Activated T-cell treated with anti-CD3 and anti-CD28 coated beads, Interleukin-2, amount 50 U/mL, for 1 hour (primary cell): ENCODE measurements around the gene ZDBF2.
"Not testable (repeated sequence)": the region's sequence is repeated elsewhere in the genome, so short reads cannot be mapped to it uniquely, and the experiment has no call there.

ENCODE experiments used
- DNase-seq: peaks from one replicate; pipeline ENCODE4 v3.0.0-alpha.2; 2020

ZDBF2 gene

DNA sequence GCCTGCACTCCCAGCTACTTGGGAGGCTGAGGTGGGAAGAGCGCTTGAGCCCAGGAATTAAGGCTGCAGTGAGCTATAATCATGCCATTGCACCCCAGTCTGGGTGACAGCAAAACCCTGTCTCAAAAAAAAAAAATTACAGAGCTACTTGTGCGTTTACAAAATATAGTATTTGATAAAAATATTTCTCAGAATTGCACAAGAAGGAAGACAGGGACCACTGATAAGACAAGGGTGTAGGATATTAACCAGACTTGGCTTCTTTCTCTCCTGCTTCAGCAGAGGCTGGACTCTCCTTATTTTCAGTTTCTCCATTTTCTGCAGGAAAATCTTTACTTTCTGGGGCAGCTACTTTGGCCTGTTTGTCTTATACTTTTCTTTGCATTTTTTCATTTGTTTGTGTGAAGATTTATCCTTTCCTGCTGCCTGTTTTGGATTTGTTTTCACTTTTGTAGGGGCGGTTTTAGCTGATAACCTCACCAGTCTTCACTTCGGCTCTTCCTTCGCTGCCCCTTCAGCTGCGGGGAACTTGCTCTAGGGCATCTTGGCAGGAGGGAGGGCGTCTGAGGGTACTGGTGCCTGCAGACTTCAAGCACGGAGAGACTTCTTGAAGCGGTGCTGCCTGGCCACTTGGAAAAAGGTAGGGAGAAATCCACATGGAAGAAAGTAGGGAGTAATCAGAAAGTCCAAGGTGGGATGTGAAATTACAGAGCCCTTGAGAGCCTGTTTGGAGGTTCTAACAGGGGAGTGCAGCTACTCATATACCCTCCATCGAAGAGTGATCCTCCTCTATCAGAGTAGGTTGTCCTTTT, 14.9 kb upstream of the ZDBF2 start:
- DNase-seq = no peak

DNA sequence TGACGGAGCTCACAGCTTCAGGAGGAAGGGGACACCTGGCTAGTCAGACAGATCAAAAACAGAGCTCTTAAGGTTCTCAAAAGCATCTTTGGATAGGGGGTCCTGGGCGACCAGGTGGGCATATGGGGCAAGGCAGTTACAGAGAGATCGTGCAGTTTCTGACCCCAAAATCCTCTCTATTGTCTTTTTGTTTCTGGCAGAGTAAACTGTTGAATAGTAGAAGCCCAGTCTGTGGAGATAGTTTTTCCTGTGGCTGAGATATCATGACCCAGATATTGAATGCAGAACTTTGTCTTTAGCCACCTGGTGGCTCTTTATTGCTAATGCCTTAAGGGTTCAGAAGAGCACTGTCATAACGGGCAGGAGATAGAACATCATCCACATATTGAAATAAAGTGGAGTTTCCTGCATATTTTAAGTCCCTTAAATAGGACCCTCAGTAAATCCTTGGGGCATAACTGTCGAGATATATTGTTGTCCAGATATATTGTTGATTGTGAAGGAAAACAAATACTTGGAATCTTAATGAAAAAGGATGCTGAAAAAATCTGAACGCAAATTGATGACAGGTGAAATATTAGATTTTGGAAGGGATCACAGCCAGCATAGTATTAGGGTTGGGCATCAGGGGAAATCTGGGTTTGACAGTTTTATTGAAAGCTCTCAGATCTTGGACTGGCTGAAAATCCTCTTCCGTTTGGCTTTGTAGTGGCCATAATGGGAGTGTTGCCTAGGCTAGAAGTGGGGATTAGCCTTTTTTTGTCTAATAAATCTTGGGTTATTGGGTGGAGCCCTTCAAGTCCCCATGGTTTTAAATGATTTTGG, 14.1 kb upstream of the ZDBF2 start:
- no peak for DNase-seq

DNA sequence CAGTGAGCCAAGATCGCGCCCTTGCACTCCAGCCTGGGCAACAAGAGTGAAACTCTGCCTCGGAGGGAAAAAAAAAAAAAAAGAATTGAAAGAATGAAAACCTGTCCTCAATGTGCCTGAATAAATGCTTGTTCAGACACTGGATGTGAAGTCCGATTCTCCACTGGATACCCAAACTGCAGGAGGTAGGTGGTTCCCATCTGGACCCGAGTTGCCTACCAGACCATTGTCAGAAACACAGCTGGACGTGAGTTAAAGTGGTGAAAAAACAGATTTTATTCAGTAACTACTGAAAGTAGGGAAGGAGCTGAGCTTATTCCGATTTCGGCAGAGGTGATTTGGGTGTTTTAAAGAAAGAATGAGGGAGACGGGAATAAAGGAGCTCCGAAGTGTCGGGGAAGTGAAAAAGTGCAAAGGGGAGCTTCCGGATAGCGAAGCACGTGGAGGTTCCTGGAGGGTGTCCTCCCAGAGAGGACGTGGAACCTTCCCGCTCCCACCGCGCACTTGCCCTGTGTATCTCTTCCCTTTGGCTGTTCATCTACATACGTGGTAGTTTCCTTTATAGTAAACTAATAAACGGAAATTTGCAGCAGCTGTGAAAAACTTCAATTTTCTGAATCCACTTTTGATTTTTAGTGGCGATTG, 10.4 kb upstream of the ZDBF2 start:
- DNase-seq = no peak

DNA sequence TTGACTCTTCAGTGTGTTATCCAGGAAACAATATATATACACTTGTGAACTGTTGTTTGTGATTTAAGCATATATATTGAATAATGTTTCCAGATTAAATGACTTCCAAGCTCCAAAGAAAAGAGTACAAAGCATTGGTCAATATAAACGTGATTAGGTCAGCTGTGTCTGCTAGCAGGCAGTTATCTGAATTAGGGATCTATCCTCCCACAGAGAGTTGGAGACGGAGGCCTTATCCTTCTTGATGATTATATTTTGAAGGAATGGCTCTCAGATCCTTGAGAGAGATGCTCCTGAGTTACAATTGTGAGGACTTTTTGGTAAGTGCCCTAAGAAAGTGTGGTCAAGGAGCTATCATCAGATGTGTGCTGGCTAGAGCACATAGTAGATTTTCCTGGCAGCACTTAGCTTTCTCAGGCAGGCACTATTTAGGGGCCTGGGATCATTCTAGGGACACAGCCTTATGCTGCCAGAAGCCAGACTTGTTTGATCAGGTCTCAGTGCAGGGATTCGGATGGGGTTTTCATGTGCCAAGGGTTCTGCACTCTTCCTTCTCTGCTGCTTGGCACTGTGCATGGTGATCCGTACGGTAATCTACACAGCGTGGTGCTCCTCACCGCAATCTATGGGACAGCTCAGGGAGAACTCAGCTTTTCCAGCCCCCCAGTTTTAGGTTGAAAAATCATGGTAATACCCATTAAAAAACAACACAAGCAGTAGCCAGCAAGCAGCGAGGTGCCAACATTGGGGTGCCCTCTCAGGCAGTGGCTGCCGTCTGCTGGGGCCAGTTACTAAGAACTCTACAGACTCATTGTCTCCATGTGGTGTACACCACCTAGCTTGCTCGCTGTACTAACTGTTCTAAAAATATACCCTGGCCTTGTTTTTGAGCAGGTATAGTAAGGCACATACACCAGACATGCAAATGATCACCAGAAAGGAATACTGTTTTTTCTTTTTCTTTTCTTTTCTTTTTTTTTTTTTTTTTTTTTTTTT, 8.0 kb upstream of the ZDBF2 start:
- DNase-seq = no peak

DNA sequence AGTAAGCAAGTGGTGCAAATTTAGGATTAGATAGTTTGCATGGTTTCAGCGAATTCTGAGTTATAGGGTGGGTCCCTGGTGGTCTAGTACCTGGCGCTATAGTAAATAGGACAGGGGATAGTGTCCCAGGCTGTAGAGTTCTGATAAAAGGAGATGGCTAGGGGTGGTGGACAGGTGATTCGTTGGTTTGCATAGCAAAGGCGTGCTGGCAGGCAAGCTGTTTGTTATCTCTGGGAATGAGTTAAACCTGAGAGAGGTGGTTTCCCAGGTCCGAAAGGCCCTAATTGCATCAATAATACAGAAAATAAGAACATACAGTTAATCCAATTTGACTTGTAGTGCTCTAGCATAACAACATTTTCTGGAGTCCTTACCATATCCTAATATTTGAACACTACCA, 6.9 kb upstream of the ZDBF2 start:
- no peak for DNase-seq

DNA sequence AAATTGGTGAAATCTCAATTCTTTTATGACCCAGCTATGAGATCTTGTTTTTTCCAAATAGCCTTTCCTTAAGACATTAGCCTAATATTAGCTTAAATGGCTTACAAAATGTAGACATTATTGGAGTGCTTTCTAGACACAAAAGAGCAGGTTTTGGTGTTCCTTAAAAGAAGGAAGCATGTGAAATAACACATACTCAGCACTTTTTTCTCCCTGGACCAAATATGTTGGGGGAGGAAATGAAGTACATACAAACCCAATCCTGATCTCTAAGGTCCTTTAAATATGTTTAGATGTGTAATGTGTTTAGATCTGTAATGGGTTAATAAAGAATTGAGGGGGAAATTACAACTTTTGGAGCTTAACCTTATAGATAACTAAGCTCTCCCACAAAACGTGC, 3.4 kb upstream of the ZDBF2 start:
- no peak for DNase-seq

DNA sequence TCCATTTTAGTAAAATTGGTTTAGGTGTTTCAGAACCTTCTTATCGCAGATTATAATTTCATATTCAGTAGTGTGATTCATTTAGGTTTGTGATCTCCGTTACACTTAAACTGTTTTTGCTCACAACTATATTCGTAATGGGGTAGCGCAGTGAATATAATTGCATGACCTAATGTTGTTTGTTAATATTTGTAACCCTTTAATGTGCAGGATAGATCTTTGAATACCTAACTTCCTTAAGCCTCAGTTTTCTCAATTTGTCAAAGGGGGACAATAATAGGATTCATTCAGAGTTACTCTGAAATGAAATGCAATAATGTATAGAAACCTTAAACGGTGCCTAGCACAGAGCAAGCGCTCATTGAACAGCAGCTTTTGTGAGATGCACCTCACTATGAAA, 558 bp upstream of the ZDBF2 start:
- no peak for DNase-seq

DNA sequence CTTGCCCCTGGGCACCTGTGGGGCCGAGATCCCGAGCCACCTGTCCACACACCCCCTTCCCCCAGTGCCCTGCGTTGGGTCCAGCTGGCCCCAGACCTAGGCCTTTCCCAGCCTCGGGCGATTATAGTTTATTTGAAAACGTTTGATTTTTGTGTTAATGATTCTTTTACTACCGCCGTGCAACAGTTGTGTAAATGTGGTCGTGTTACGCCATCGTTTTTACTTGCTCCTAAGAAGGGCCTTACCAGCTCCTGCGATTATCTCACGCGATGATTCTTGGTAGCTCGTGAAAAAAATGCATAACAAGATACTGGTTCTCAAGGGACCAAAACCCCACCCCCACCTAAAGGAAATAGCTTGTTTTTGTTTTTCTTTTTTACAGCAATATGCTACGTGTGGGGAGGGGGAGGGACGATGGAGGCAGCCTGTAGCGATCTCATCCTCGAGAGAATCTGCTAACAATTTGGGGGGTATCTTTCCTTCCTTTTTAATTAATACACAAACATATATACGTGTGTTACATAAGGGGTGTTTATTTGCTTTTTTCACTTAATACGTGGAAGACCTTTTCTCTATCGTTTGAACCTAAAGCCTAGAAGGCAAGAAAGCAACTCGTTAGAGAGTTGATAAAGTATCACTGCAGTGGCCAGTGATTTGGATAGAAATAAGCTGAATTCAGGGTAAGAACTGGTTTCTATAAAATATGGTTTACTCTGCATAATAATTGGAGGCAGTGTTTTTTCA, 1.0 kb downstream of the ZDBF2 start:
- no peak for DNase-seq

DNA sequence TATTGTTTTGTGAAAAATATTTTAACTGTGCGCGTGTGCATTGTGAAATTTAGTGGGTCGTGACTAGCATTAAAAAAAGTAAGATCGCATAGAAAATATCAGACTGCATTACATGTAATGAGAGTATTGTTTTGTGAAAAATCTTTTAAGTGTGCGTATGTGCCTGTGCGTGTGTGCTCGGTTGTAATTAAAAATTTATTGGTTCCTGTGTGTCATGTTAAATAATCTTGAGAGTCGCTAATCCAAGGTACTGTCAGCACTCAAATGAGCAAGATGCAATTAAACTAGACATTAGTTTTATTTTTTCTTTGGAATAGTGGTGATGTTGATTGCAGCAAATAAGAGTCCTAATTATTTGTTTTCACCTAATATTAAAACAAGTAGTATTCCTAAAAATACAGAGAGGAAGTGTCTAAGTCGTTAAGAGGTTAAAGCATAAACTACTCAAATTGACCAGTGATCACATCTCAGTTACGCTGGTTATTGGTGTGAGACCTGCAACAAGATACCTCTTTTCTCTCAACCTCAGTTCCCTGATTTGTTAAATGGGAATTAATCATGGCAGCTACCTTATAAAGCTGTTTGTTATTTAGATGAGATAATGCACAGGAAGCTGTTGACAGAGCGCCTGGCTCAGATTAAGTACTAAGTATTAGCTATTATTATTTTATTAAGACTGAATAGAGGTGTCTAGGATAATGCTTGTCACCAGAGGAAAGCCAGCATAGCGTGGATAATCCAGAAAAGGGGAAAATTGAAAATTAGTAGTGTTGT, 1.9 kb downstream of the ZDBF2 start:
- DNase-seq = no peak

DNA sequence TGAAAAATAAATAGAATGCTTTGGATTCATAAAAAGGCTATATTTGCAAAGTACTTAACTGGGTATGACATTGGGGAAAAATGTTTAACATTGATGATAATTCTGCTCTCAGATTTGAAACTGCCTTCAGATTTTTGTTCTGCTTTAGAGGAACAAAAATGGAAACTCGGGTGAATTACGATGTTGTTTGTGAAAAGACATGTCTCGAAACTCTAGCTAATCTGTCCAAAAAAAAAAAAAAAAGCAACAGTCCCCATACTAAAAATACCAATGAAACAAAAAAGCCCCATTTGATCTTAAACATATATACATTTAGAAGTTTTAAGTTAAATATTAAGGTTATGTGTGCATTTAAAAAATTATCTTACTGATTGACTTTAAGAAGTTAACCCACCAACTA, 3.0 kb downstream of the ZDBF2 start:
- DNase-seq = no peak

DNA sequence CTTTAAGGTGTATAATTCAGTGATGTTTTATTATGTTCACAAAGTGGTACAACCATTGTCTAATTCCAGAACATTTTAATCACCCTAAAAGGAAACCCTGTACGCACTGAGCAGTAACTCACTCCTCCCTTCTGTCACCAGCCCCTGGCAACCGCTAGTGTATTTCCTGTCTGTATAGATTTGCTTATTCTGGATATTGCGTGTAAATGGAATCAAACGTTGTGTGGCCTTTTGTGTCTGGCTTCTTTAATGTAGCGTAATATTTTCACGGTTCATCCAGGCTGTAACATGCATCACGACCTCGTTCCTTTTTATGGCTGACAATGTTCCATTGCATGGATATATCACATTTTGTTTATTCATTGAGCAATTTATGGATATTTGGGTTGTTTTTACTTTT, 8.3 kb downstream of the ZDBF2 start:
- DNase-seq = no peak

DNA sequence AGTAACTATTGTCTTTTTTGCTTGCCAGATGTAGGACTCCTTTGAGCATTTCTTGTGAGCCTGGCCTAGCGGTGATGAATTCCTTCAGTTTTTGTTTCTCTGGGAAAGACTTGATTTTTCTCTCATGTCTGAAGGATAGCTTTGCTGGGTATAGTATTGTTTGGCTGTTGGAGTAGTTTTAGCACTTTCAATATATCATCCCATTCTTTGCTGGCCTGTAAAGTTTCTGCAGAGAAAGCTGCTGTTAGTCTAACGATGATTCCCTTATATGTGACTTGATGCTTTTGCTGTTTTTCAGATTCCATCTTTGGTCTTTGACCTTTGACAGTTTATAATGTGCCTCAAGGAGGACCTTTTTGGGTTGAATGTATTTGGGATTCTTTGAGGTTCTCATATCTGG, 12.7 kb downstream of the ZDBF2 start:
- DNase-seq = no peak

DNA sequence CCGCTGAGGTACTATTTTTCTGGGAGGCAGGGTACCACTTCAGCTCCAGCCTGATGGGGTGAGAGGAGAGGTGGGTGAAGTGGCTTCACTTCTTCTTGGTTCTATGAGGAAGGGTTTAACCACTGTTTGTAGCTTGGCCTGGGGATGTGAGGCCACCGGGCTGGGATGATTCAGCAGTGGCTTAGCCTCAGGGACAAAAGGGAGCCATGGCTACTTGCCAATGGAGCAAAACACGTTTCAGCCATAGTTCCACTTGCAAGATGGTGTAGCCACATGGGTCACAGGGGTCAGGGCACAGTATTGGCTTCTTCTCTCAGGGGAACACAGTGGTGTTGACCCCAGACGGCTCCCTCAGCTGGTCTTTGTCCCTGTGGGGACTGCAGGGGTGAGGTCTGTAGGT, 14.9 kb downstream of the ZDBF2 start:
- no peak for DNase-seq

DNA sequence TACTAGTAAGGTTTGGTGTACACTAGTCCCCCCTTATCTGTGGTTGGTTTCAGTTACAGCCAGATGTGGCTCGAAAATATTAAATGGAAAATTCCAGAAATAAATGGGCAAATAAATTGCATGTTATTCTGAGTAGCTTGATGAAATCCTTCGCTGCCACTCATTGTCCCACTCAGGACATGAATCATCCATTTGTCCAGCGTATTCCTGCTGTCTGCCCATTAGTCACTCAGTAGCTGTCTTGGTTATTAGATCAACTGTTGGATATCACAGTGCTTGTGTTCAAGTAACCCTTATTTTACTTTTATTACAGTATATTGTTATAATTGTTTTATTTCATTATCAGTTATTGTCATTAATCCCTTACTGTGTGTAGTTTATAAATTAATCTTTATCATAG, 21.7 kb downstream of the ZDBF2 start:
- no peak for DNase-seq

DNA sequence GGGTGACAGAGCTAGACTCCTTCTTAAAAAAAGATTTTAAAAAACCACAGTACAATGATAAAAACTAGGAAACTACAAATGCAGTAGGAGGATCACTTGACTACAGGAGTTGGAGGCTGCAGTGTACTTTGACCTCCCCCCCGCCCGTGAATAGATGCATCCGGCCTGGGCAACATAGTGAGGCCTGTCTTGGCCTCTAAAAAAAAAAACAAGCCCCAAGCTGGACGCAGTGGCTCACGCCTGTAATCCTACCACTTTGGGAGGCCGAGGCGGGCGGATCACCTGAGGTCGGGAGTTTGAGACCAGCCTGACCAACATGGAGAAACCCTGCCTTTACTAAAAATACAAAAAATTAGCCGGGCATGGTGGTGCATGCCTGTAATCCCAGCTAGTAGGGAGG, 25.1 kb downstream of the ZDBF2 start:
- not testable (repeated sequence) for DNase-seq

DNA sequence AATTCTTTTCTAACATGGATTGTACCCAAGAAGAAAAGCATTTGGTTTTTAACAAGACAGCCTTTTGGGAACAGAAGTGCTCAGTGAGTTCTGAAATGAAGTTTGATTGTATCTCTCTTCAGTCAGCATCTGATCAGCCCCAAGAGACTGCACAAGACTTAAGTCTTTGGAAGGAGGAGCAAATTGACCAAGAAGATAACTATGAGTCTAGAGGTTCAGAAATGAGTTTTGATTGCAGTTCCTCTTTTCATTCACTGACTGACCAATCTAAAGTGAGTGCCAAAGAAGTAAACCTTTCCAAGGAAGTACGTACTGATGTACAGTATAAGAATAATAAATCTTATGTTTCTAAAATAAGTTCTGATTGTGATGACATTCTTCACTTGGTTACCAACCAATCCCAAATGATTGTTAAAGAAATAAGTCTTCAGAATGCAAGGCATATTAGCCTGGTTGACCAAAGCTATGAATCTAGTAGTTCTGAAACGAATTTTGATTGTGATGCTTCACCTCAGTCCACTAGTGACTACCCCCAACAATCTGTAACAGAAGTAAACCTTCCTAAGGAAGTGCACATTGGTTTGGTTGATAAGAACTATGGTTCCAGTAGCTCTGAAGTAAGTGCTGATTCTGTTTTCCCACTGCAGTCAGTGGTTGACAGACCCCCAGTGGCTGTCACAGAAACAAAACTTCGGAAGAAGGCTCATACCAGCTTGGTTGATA, 31.2 kb downstream of the ZDBF2 start:
- no peak for DNase-seq

DNA sequence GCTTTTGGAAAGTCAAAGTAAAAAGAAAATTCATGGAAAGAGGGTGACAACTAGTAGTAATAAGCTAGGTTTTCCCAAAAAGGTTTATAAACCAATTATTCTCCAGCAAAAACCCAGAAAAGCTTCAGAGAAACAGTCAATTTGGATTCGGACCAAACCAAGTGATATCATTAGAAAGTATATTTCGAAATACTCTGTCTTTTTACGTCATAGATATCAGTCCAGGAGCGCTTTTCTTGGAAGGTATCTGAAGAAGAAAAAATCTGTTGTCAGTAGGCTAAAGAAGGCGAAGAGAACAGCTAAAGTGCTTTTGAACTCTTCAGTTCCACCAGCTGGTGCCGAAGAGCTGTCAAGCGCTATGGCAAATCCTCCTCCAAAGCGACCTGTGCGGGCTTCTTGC, 36.6 kb downstream of the ZDBF2 start:
- no peak for DNase-seq

DNA sequence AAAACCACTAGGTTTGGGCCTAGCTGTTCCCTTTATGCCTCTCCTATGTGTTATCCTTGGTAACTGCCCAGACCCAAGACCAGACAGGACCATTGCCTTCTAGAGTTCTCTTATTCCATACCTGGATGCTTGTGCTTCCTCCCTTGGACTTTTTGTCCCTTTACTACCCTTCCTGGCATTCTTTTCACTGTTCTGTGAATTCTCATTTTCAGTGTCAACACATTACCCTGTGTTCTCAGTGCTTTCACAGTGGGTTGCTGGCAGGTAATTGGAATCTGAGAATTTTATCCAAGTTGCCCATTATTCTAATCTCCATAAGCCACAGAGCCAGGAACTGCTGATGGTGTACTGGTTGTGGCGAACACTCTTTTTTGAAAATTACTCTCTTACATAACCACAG, 41.7 kb downstream of the ZDBF2 start:
- no peak for DNase-seq

DNA sequence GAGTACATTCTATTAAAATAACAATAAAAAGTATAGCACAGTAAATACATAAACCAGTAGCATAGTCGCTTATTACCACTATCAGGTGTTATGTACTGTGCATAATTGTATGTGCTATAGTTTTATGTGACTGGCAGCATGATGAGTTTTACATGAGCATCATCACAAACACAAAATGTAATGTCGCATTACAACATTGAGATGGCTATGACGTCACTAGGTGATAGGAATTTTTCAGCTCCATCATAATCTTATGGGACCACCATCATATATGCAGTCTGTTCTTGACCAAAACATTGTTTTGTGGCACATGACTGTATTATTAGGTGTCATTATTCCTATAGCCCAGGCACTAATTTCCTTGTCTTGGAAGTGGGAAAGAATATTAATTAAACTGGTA, 48.6 kb downstream of the ZDBF2 start:
- no peak for DNase-seq

DNA sequence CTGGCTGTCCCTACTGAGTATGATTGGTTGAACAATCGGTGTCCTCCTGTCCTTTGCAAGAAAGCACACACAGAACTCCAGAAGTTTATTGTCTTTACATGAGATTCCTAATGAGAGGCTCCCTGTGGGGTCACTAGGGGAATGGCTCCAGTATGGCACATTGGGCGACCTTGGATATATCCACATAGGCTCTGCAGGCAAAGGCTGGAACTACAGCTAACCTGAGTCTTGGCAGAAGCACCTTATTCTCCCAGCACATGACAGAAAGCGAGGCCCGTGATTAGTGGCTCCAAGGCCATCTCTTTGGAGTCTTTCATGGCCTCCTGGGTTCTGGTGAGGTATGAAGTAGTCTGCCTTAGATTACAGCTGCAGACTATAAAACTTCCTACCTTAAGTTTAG, 49.0 kb downstream of the ZDBF2 start:
- DNase-seq = no peak
